ENCODE data around the gene HOXD3. TPM values are rescaled to one million over a fixed set of nuclear protein-coding genes. Genes with fewer than 3 reads are reported as not detected.

HOXD3 gene
- total RNA-seq, 4 donors from 2014 or later = 0.36 to 1.7 (median 0.64) TPM; not detected in 1

GRCh38 chr2:176145085-176145969 lies 11.8 kb upstream of the HOXD3 start:
- no peak for TF ChIP-seq CTCF (IDR thresholded peaks at IDR 0.05 in 4 of 5, conservative IDR thresholded peaks at IDR 0.05 in 1 of 5)
- no peak for TF ChIP-seq POLR2A (IDR thresholded peaks at IDR 0.05)
- H3K36me3 ChIP-seq = no peaks in the 10 kb centered on the region
- ATAC-seq (no peak), DNase-seq (no peak)
- H3K4me3 ChIP-seq = no peak overlapping the region
- H3K9me3 ChIP-seq = no peaks in the 10 kb centered on the region
- in situ Hi-C loops (cut with MboI; ENCODE audit: low sequenced_read_pairs in 4 of 4) (loop anchor here in 3 of 4 donors (10.0 to 25.0 kb wide), 3 partner anchors 409 to 1017 kb away; no protein-coding TSS in a partner anchor), intact Hi-C loops (cut with DNase I; ENCODE audit: low total_unique reads) (no loop called here)
- peaks cover 5 to 12% (median 5%) of the 10 kb centered on the region in 3 donors for H3K27me3 ChIP-seq
- no peak overlapping the region for H3K27ac ChIP-seq
- H3K4me1 ChIP-seq = peaks cover 3 to 5% of the 10 kb centered on the region in 2 donors

GRCh38 chr2:176146101-176146500 lies 11.0 kb upstream of the HOXD3 start:
- H3K4me3 ChIP-seq = no peak overlapping the region
- no peaks in the 10 kb centered on the region for H3K36me3 ChIP-seq
- no peak overlapping the region for H3K27ac ChIP-seq
- no peaks in the 10 kb centered on the region for H3K9me3 ChIP-seq
- DNase-seq = no peak
- ATAC-seq = no peak
- TF ChIP-seq POLR2A (IDR thresholded peaks at IDR 0.05) = no peak
- TF ChIP-seq CTCF (IDR thresholded peaks at IDR 0.05 in 4 of 5, conservative IDR thresholded peaks at IDR 0.05 in 1 of 5) = no peak
- in situ Hi-C loops (cut with MboI; ENCODE audit: low sequenced_read_pairs in 4 of 4) = loop anchor here in 3 of 4 donors (10.0 to 25.0 kb wide), 3 partner anchors 409 to 1016 kb away; no protein-coding TSS in a partner anchor
- peaks cover under 1 to 3% of the 10 kb centered on the region in 2 donors for H3K4me1 ChIP-seq
- peaks cover 4 to 5% (median 5%) of the 10 kb centered on the region in 3 donors for H3K27me3 ChIP-seq
- intact Hi-C loops (cut with DNase I; ENCODE audit: low total_unique reads) = no loop called here

- intact Hi-C loops (cut with DNase I; ENCODE audit: low total_unique reads) (no loop called here), in situ Hi-C loops (cut with MboI; ENCODE audit: low sequenced_read_pairs in 4 of 4) (loop anchor here in 3 of 4 donors (10.0 to 25.0 kb wide), 3 partner anchors 408 to 1016 kb away; no protein-coding TSS in a partner anchor)
- ATAC-seq (no peak), DNase-seq (no peak)
- Histone ChIP-seq H3K36me3 (no peaks in the 10 kb centered on the region), H3K27ac (no peak overlapping the region), H3K4me3 (no peak overlapping the region), H3K27me3 (peaks cover 0 to 5% (median 5%) of the 10 kb centered on the region in 3 donors), H3K9me3 (no peaks in the 10 kb centered on the region), H3K4me1 (peaks cover 0 to 3% of the 10 kb centered on the region in 2 donors)
- TF ChIP-seq CTCF (IDR thresholded peaks at IDR 0.05 in 4 of 5, conservative IDR thresholded peaks at IDR 0.05 in 1 of 5) = no peak
These were observed 10.5 kb upstream of the HOXD3 start for GRCh38 chr2:176146645-176147044.

GRCh38 chr2:176147210-176147799 lies 9.8 kb upstream of the HOXD3 start:
- H3K27ac ChIP-seq = no peak overlapping the region
- peaks cover 0 to 3% of the 10 kb centered on the region in 2 donors for H3K4me1 ChIP-seq
- H3K36me3 ChIP-seq = no peaks in the 10 kb centered on the region
- no peaks in the 10 kb centered on the region for H3K9me3 ChIP-seq
- peaks cover 0 to 5% (median 5%) of the 10 kb centered on the region in 3 donors for H3K27me3 ChIP-seq
- TF ChIP-seq POLR2A (IDR thresholded peaks at IDR 0.05) (no peak), CTCF (IDR thresholded peaks at IDR 0.05 in 4 of 5, conservative IDR thresholded peaks at IDR 0.05 in 1 of 5) (no peak)
- ATAC-seq (no peak), DNase-seq (no peak)
- intact Hi-C loops (cut with DNase I; ENCODE audit: low total_unique reads) (no loop called here), in situ Hi-C loops (cut with MboI; ENCODE audit: low sequenced_read_pairs in 4 of 4) (loop anchor here in 3 of 4 donors (10.0 to 25.0 kb wide), 3 partner anchors 407 to 1015 kb away; no protein-coding TSS in a partner anchor)
- no peak overlapping the region for H3K4me3 ChIP-seq
